SK-N-MC (cell line): ENCODE data around the gene OBSCN.

Source experiments
- DNase-seq: peaks from one replicate; pipeline ENCODE4 v3.0.0-alpha.2; 2011; ENCODE audit warnings: low read depth, low spot score
- H3K27ac ChIP-seq: fragments of 200-600 bp; sonication (generic); 2 replicates; pipeline ENCODE4 v1.5.1; 2016; ENCODE audit warnings: mixed run types
- H3K36me3 ChIP-seq: fragments of 200-600 bp; sonication (generic); 2 replicates; pipeline ENCODE4 v1.6.1; 2017; ENCODE audit warnings: antibody characterized with exemption, low read length, mixed read lengths; ENCODE audit not compliant: insufficient read depth
- H3K4me3 ChIP-seq: fragments of 200-600 bp; sonication (generic); 2 replicates; pipeline ENCODE4 v1.5.1; 2016
- H3K9ac ChIP-seq: fragments of 200-600 bp; sonication (generic); 2 replicates; pipeline ENCODE4 v1.8.0; 2017; ENCODE audit warnings: mixed run types, mixed read lengths; ENCODE audit not compliant: insufficient read length
- H3K9me3 ChIP-seq: fragments of 200-600 bp; sonication (generic); 2 replicates; pipeline ENCODE4 v1.6.1; 2017; ENCODE audit warnings: low read depth, mild to moderate bottlenecking, antibody characterized with exemption, low read length, moderate library complexity, mixed read lengths
- EZH2 ChIP-seq: fragments of 200-600 bp; sonication (generic); IDR thresholded peaks from one replicate; pipeline ENCODE4 v1.6.1; 2017; ENCODE audit warnings: antibody characterized with exemption
- FOXP2 ChIP-seq: optimal IDR thresholded peaks from 2 replicates; pipeline ENCODE3; 2011; ENCODE audit warnings: mild to moderate bottlenecking, moderate library complexity; ENCODE audit not compliant: insufficient read depth; ENCODE audit errors: extremely low read length, control extremely low read depth
- POLR2AphosphoS5 ChIP-seq: IDR thresholded peaks from 2 replicates; pipeline ENCODE4 v1.6.1; 2012; ENCODE audit warnings: mild to moderate bottlenecking, low read depth, low read length, borderline replicate concordance

Gene OBSCN

GRCh38 chr1:228304766-228305395, 97.0 kb downstream of the OBSCN start:
- Histone ChIP-seq H3K4me3 (no peak overlapping the region), H3K9ac (no peak overlapping the region)
- TF ChIP-seq EZH2 (no peak), FOXP2 (no peak), POLR2AphosphoS5 (no peak)

DNA sequence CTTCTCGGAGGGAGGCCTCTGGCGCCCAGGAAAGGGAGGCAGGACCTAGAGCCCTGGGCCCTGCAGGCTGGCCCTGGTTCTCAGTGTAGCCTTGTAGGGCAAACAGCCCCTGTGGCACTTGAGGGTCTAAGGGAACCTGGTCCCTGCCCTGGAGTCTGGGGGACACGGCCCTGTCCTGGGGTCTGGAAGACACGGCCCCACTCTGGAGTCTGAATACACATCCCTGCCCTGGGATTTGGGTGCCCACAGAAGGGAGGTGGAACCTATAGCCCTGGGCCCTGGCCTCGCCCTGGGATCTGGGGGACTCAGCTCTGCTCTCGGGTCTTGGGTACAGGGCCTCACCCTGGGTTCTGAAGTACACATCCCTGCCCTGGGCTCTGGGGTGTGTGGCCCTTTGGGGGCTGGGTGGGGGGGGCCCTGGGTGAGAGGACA, 97.9 kb downstream of the OBSCN start:
- DNase-seq, result no peak
- Histone ChIP-seq H3K36me3 (no peaks in the 10 kb centered on the region), H3K4me3 (no peak overlapping the region), H3K9ac (no peak overlapping the region), H3K27ac (no peak overlapping the region), H3K9me3 (peaks cover 2% of the 10 kb centered on the region; the same call in 1 of the 2 replicates)
- TF ChIP-seq POLR2AphosphoS5, result no peak
- TF ChIP-seq EZH2, result no peak

More at GRCh38 chr1:228304766-228305395, 97.0 kb downstream of the OBSCN start:
- no peak for DNase-seq
- no peak overlapping the region for H3K27ac ChIP-seq
- no peaks in the 10 kb centered on the region for H3K36me3 ChIP-seq
- H3K9me3 ChIP-seq, result peaks cover 2% of the 10 kb centered on the region; the same call in 1 of the 2 replicates

DNA sequence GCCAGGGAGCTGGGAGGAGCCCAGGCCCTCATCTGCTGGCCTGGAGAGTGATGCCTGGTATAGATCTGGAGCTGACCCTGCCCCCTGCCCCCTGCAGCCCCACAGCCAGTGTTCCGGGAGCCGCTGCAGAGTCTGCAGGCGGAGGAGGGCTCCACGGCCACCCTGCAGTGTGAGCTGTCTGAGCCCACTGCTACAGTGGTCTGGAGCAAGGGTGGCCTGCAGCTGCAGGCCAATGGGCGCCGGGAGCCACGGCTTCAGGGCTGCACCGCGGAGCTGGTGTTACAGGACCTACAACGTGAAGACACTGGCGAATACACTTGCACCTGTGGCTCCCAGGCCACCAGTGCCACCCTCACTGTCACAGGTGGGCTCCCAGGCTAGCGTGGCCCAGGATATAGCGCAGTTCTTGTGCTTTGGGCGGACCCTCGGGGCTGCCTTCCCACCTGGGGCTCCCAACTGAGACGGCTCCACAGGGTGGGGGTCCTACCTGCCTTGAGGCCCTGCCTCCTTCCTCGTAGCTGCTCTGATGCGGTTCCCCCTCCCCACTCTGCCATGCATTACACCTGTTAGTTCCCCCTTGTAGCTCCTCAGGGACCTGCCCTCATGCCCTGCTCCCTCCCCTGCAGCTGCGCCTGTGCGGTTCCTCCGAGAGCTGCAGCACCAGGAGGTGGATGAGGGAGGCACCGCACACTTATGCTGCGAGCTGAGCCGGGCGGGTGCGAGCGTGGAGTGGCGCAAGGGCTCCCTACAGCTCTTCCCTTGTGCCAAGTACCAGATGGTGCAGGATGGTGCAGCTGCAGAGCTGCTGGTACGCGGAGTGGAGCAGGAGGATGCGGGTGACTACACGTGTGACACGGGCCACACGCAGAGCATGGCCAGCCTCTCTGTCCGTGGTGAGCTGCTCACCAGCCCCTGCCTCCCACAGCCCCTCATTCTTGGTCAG, 98.7 kb downstream of the OBSCN start:
- Histone ChIP-seq H3K9ac (no peak overlapping the region), H3K9me3 (peaks cover under 1% of the 10 kb centered on the region; the same call in 1 of the 2 replicates), H3K27ac (no peak overlapping the region), H3K36me3 (no peaks in the 10 kb centered on the region), H3K4me3 (no peak overlapping the region)
- DNase-seq, result no peak
- TF ChIP-seq EZH2, result no peak
- no peak for TF ChIP-seq POLR2AphosphoS5
- no peak for TF ChIP-seq FOXP2

DNA sequence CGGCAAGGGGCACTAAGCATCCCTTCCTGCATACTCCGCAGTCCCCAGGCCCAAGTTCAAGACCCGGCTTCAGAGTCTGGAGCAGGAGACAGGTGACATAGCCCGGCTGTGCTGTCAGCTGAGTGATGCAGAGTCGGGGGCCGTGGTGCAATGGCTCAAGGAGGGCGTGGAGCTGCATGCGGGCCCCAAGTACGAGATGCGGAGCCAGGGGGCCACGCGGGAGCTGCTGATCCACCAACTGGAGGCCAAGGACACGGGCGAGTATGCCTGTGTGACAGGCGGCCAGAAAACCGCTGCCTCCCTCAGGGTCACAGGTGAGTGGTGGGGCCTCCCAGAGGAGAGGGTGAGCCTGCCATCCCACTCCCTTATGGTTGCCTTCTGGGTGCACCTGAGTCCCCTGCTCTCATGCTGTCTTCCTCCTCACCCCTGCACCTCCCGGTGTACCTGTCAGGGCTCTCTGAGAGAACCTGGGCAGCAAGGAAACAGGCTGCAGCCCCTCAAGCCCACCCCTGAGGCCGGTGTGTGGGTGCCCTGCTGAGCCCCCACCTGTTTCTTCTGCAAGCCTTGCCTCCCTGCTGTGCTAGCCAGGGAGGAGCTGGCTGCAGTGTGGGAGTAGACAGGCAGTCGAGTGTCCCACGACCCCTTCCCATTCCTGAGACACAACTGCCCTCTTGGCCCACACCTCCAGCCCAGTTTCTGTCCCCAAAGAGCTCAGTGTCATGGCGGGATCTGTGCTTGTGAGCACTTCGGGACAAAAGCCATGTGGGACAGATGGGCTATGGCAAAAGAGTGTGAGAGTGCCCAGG, 99.6 kb downstream of the OBSCN start:
- no peaks in the 10 kb centered on the region for H3K36me3 ChIP-seq
- H3K27ac ChIP-seq, result no peak overlapping the region
- H3K9ac ChIP-seq, result no peak overlapping the region
- no peaks in the 10 kb centered on the region for H3K9me3 ChIP-seq
- no peak for DNase-seq
- TF ChIP-seq POLR2AphosphoS5 (no peak), EZH2 (no peak)
- H3K4me3 ChIP-seq, result no peak overlapping the region

- no peak for TF ChIP-seq EZH2
- no peak for TF ChIP-seq POLR2AphosphoS5
- TF ChIP-seq FOXP2, result no peak
- no peak for DNase-seq
- Histone ChIP-seq H3K4me3 (no peak overlapping the region), H3K27ac (no peak overlapping the region), H3K9ac (no peak overlapping the region), H3K36me3 (no peaks in the 10 kb centered on the region), H3K9me3 (no peaks in the 10 kb centered on the region)
These were observed 100.3 kb downstream of the OBSCN start for GRCh38 chr1:228308085-228308601.

DNA sequence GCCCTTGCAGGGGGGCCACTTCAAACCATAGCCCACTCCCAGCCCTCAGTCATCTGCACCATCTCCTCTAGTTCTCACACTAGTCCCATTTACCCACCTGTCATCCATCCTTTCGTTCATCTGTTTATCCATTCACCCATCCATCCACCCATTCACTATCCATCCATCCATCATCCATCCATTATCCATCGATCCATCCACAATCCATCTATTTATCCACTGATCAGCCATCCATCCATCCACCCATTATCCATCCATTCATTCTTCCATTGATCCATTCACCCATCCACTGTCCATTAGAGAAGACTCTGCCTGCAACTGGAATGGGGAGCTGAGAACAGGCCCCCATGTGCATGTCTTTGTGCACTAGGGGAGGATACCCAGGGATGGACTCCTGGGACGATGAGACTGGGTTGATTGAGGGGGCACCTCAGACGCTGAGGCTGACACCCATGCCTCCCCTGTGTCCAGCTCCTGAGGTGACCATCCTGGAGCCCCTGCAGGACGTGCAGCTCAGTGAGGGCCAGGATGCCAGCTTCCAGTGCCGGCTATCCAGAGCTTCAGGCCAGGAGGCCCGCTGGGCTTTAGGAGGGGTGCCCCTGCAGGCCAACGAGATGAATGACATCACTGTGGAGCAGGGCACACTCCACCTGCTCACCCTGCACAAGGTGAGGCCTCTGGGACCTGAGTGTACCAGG, 100.9 kb downstream of the OBSCN start:
- TF ChIP-seq EZH2 (no peak), POLR2AphosphoS5 (no peak), FOXP2 (no peak)
- no peak for DNase-seq
- Histone ChIP-seq H3K27ac (no peak overlapping the region), H3K9me3 (no peaks in the 10 kb centered on the region), H3K4me3 (no peak overlapping the region), H3K9ac (no peak overlapping the region), H3K36me3 (no peaks in the 10 kb centered on the region)

- no peak overlapping the region for H3K4me3 ChIP-seq
- H3K27ac ChIP-seq, result no peak overlapping the region
- H3K9ac ChIP-seq, result no peak overlapping the region
- H3K36me3 ChIP-seq, result no peaks in the 10 kb centered on the region
- TF ChIP-seq POLR2AphosphoS5, result no peak
- TF ChIP-seq FOXP2, result no peak
- no peak for TF ChIP-seq EZH2
- H3K9me3 ChIP-seq, result no peaks in the 10 kb centered on the region
- DNase-seq, result no peak
These were observed 101.7 kb downstream of the OBSCN start for GRCh38 chr1:228309326-228310067.
